Progenitor cell of endocrine pancreas (in vitro differentiated cells): ENCODE data around the gene SLC9A3. TPM values are rescaled to one million over a fixed set of nuclear protein-coding genes. Genes with fewer than 3 reads are reported as not detected.
A peak's percentile ranks its signal among the peaks of the same experiment; 100 is the strongest.
"Not testable (repeated sequence)": the region's sequence is repeated elsewhere in the genome, so short reads cannot be mapped to it uniquely, and the experiment has no call there.

ENCODE experiments used
- DNase-seq: peaks from one replicate; pipeline ENCODE4 v3.0.0; 2021; ENCODE audit warnings: low spot score; ENCODE audit not compliant: unreplicated experiment
- H3K27ac Mint-ChIP-seq: 2 replicates; pipeline ENCODE4 v1.8.0; 2021; ENCODE audit warnings: mild to moderate bottlenecking, moderate library complexity, mixed read lengths
- H3K27me3 Mint-ChIP-seq: 2 replicates; pipeline ENCODE4 v1.8.0; 2021; ENCODE audit warnings: mixed read lengths
- H3K36me3 Mint-ChIP-seq: 2 replicates; pipeline ENCODE4 v1.8.0; 2022; ENCODE audit warnings: mixed read lengths; ENCODE audit not compliant: insufficient read depth
- H3K4me1 Mint-ChIP-seq: 2 replicates; pipeline ENCODE4 v1.8.0; 2021; ENCODE audit warnings: low read depth, mixed read lengths
- H3K4me3 Mint-ChIP-seq: 2 replicates; pipeline ENCODE4 v1.8.0; 2021; ENCODE audit warnings: low read depth, mild to moderate bottlenecking, moderate library complexity, mixed read lengths
- H3K9me3 Mint-ChIP-seq: 2 replicates; pipeline ENCODE4 v1.8.0; 2021; ENCODE audit warnings: low read depth, mixed read lengths
- total RNA-seq: library from RNA; stranded (reverse); gene quantifications from 2 replicates; pipeline ENCODE4 v1.2.1, GENCODE V29; 2021
- TF ChIP-seq, protein P1 (sequence below): fragments of 200-600 bp; sonication (generic); IDR thresholded peaks from one replicate; pipeline ENCODE4 v1.5.0; 2021; ENCODE audit warnings: antibody characterized with exemption, mild to moderate bottlenecking; ENCODE audit not compliant: unreplicated experiment

Gene SLC9A3
- total RNA-seq, 1 donor from 2014 or later, result 1.7 TPM

- no peaks in the 10 kb centered on the region for H3K9me3 Mint-ChIP-seq
- peaks cover 3% of the 10 kb centered on the region for H3K27me3 Mint-ChIP-seq
- TF ChIP-seq, protein P1, sequence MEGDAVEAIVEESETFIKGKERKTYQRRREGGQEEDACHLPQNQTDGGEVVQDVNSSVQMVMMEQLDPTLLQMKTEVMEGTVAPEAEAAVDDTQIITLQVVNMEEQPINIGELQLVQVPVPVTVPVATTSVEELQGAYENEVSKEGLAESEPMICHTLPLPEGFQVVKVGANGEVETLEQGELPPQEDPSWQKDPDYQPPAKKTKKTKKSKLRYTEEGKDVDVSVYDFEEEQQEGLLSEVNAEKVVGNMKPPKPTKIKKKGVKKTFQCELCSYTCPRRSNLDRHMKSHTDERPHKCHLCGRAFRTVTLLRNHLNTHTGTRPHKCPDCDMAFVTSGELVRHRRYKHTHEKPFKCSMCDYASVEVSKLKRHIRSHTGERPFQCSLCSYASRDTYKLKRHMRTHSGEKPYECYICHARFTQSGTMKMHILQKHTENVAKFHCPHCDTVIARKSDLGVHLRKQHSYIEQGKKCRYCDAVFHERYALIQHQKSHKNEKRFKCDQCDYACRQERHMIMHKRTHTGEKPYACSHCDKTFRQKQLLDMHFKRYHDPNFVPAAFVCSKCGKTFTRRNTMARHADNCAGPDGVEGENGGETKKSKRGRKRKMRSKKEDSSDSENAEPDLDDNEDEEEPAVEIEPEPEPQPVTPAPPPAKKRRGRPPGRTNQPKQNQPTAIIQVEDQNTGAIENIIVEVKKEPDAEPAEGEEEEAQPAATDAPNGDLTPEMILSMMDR, result no peak
- no peak for DNase-seq
- no peaks in the 10 kb centered on the region for H3K36me3 Mint-ChIP-seq
- peaks cover 4% of the 10 kb centered on the region for H3K4me1 Mint-ChIP-seq
- no peak overlapping the region for H3K27ac Mint-ChIP-seq
- H3K4me3 Mint-ChIP-seq, result no peak overlapping the region
These were observed 47.5 kb downstream of the SLC9A3 start for GRCh38 chr5:476814-477175.

DNA sequence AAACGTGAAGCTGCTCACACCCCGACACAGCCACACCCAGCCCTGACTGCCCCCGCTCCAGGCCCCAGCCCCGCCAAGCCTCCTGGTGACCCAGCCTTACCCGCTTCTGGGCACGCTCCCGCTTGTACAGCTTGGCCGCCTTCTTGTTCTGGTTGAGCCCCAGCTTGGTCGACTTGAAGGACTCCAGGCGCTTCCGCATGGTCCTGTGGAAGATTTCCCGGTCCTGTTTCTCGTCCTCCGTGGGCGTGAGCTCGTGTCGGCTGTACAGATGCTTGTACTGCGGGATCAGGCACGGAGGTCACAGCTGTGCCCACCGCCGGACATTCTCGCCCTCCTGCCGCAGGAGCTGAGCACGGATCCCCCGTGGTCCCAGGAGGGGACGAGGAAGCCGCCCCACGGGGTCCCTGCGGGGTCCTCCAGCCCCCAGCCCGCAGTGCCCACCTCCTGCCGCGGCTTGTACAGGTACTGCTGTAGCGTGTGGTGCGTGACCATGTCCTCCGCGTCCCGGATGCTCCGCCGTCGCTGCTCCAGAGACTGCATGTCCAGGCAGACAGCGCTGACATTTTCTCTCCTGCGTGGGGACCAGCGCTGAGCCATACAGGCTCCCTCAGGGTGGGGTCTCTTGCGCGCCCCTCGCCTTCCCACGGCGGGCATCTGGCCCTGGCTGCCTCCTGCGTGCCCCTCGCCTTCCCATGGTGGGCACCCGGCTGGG lies 48.0 kb downstream of the SLC9A3 start:
- H3K9me3 Mint-ChIP-seq, result no peaks in the 10 kb centered on the region
- H3K36me3 Mint-ChIP-seq, result no peaks in the 10 kb centered on the region
- TF ChIP-seq, protein P1, result no peak
- peaks cover 8% of the 10 kb centered on the region for H3K4me1 Mint-ChIP-seq
- DNase-seq, result no peak
- H3K27ac Mint-ChIP-seq, result no peak overlapping the region
- peaks cover 3% of the 10 kb centered on the region for H3K27me3 Mint-ChIP-seq
- H3K4me3 Mint-ChIP-seq, result no peak overlapping the region

DNA sequence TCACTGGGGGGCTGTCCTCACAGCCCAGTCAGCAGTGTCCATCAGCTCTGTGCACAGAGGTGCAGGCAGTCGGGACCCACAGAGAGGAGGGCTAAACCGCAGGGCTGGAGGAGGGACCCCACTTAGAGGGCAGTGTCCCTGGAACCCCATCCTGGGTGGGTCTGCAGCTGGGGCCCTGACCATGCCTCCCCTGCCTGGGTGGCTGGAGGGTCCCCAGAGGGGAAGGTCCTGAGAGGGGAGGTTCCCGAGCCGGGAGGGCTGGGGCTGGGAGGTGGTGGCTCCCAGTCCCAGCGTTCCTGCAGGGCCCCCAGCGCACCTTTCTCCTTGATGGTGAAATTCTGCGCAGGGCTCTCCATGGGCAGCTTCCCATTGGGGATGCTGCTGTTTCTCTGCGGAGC lies 48.5 kb downstream of the SLC9A3 start:
- Mint-ChIP-seq H3K9me3 (no peaks in the 10 kb centered on the region), H3K4me1 (peaks cover 8% of the 10 kb centered on the region), H3K27me3 (peaks cover 3% of the 10 kb centered on the region), H3K27ac (no peak overlapping the region), H3K36me3 (no peaks in the 10 kb centered on the region), H3K4me3 (peak overlapping the region; percentile 44)
- no peak for DNase-seq
- TF ChIP-seq, protein P1, result no peak

GRCh38 chr5:474840-475661 lies 49.2 kb downstream of the SLC9A3 start:
- TF ChIP-seq, protein P1, result no peak
- no peaks in the 10 kb centered on the region for H3K9me3 Mint-ChIP-seq
- no peak overlapping the region for H3K27ac Mint-ChIP-seq
- H3K27me3 Mint-ChIP-seq, result peaks cover 3% of the 10 kb centered on the region
- no peaks in the 10 kb centered on the region for H3K36me3 Mint-ChIP-seq
- H3K4me3 Mint-ChIP-seq, result peak overlapping the region; percentile 55
- H3K4me1 Mint-ChIP-seq, result peaks cover 8% of the 10 kb centered on the region
- DNase-seq, result no peak

DNA sequence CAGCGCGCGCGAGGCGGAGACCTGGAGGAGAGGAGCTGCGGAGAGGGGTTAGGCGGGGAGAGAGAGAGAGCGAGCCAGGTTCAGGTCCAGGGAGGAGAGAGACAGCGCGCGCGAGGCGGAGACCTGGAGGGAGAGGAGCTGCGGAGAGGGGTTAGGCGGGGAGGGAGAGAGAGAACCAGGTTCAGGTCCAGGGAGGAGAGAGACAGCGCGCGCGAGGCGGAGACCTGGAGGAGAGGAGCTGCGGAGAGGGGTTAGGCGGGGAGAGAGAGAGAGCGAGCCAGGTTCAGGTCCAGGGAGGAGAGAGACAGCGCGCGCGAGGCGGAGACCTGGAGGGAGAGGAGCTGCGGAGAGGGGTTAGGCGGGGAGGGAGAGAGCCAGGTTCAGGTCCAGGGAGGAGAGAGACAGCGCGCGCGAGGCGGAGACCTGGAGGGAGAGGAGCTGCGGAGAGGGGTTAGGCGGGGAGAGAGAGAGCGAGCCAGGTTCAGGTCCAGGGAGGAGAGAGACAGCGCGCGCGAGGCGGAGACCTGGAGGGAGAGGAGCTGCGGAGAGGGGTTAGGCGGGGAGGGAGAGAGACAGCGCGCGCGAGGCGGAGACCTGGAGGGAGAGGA lies 49.9 kb downstream of the SLC9A3 start:
- not testable (repeated sequence) for H3K27me3 Mint-ChIP-seq, H3K9me3 Mint-ChIP-seq, DNase-seq, H3K27ac Mint-ChIP-seq, H3K36me3 Mint-ChIP-seq, H3K4me1 Mint-ChIP-seq
- peak overlapping the region; percentile 77 for H3K4me3 Mint-ChIP-seq
